GM10248 (cell line): Measurements from ENCODE around the gene ZNF43.
"Not testable (repeated sequence)": the region's sequence is repeated elsewhere in the genome, so short reads cannot be mapped to it uniquely, and the experiment has no call there.

Experiments
- CTCF ChIA-PET: fragments of 300-600 bp; sonication (Branson Sonifier 250); formaldehyde crosslinking; extraction: SDS; loops from one replicate; lab custom pipeline; 2021; ENCODE audit warnings: antibody characterized with exemption; lab: Yijun Ruan, JAX
- POLR2A ChIA-PET: fragments of 350-650 bp; sonication (Branson Sonifier 250); formaldehyde crosslinking; extraction: SDS; loops from one replicate; lab custom pipeline; 2020; ENCODE audit warnings: antibody characterized with exemption; lab: Yijun Ruan, JAX
- DNase-seq: peaks from one replicate; pipeline ENCODE4 v3.0.0; 2012; ENCODE audit errors: extremely low spot score
- TF ChIP-seq, protein P1 (sequence below): IDR thresholded peaks from 2 replicates; pipeline ENCODE4 v1.5.1; 2012; ENCODE audit warnings: mild to moderate bottlenecking, low read depth; ENCODE audit errors: extremely low read depth, missing control alignments, control extremely low read depth

ZNF43 gene

DNA sequence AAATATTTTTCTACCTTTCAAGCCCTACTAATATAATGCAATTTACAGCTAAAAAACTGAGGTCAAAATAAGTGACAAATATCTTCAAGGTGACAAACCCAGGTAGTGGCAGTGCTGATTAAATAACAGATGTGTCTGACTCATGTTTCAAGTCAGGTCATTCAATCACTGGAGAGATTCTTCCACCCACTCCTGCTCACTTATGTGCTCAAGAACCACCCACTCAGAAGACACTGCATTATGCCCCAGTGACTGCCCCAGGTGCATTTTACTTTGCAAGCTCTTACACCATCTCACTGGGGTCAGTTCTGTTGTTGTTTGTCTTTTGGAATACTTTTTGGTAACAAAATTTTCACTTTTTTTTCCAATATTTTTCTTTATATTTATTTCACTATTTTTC is 70.8 kb downstream of the ZNF43 start:
- no peak for DNase-seq
- CTCF ChIA-PET: no interaction called here
- TF ChIP-seq, protein P1, sequence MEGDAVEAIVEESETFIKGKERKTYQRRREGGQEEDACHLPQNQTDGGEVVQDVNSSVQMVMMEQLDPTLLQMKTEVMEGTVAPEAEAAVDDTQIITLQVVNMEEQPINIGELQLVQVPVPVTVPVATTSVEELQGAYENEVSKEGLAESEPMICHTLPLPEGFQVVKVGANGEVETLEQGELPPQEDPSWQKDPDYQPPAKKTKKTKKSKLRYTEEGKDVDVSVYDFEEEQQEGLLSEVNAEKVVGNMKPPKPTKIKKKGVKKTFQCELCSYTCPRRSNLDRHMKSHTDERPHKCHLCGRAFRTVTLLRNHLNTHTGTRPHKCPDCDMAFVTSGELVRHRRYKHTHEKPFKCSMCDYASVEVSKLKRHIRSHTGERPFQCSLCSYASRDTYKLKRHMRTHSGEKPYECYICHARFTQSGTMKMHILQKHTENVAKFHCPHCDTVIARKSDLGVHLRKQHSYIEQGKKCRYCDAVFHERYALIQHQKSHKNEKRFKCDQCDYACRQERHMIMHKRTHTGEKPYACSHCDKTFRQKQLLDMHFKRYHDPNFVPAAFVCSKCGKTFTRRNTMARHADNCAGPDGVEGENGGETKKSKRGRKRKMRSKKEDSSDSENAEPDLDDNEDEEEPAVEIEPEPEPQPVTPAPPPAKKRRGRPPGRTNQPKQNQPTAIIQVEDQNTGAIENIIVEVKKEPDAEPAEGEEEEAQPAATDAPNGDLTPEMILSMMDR: no peak
- POLR2A ChIA-PET: no interaction called here

DNA sequence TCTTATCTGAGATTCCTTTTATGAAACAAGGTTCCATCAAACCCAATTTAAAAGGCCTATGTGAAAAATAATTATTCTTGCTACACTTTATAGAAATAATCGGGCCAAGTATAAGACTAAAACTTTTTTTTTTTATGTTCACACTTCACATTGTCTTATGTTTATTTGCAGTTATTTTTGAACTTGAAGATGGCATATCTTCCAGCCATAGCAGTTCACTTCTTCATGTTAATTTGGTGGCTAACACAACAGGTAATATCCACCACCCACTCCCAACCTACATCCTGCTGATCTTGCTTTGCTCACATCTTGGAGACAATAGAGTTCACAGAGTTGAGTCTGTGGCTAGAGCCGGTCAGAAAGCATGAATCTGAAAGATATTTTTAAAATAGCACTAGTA is 74.4 kb downstream of the ZNF43 start:
- DNase-seq, POLR2A ChIA-PET, CTCF ChIA-PET: not testable (repeated sequence)

DNA sequence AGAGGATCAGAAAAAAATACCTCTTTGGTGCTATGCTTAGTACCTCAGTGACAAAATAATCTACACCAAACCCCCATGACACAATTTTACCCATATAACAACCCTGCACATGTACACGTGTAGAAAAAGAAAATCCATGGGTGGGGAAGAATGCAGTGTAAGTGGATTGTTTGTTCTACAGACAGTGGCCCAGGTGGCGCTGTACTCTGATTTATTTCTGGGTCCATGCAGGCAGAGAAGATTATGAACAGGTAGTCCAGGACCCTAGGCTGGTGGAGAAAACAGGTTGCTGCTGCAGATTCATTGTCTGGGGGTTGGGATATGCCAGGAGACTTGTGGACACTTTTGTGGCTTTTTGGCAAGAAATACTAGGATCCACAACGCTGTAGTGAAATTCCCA is 77.7 kb downstream of the ZNF43 start:
- CTCF ChIA-PET: no interaction called here
- DNase-seq: no peak
- TF ChIP-seq, protein P1: no peak
- POLR2A ChIA-PET: no interaction called here

DNA sequence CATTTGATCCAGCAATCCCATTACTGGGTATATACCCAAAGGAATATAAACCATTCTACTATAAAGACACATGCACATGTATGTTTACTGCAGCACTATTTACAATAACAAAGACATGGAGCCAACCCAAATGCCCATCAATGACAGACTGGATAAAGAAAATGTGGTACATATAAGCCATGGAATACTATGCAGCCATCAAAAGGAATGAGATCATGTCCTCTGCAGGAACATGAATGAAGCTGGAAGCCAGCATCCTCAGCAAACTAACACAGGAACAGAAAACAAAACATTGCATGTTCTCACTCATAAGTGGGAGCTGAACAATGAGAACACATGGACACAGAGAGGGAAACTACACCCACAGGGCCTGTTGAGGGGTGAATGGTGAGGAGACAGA is 80.4 kb downstream of the ZNF43 start:
- POLR2A ChIA-PET, DNase-seq: not testable (repeated sequence)
- CTCF ChIA-PET: interaction anchor here (1.1 kb wide), 1 partner anchor 8 kb away, joined by 3 read pairs; no protein-coding TSS in a partner anchor
